ENCODE measurements around the gene CYP4V2.

DNA sequence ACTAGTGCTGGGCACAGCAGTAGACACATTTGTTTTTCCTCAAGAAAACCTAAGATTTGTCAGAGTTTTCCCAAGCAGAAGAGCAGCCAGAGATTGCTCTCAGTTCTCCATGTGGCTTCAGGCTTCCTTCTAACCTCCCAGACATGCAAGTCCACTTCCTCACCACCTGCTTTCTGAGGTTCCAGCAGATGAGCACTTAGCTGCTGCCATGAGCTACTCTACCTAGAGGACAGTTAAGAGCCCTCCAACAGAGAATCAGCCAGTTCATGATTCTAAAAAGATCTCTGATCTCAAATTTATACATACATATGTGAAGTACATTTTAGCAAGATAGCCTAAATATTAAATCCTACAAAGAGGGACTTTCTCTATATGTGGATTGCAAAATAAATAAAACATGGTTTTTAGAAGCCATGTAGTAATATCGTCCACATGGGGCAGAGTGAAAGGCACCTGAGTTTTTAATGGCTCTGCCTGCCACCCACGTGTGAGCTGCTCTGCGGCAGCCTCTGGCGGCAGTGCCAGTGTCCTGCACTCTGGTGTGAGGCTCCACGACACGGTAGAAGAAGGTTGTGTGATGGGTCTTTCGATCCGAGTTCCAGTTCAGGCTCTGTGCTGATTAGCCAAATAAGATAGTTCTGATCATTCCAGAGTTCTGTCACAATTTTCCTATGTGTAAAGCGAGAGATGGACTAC is 10.3 kb downstream of the CYP4V2 start:
- TF ChIP-seq POLR2A (IDR thresholded peaks at IDR 0.05) (no peak), POLR2AphosphoS5 (IDR thresholded peaks at IDR 0.05) (no peak)
- TF ChIP-seq, protein P1, sequence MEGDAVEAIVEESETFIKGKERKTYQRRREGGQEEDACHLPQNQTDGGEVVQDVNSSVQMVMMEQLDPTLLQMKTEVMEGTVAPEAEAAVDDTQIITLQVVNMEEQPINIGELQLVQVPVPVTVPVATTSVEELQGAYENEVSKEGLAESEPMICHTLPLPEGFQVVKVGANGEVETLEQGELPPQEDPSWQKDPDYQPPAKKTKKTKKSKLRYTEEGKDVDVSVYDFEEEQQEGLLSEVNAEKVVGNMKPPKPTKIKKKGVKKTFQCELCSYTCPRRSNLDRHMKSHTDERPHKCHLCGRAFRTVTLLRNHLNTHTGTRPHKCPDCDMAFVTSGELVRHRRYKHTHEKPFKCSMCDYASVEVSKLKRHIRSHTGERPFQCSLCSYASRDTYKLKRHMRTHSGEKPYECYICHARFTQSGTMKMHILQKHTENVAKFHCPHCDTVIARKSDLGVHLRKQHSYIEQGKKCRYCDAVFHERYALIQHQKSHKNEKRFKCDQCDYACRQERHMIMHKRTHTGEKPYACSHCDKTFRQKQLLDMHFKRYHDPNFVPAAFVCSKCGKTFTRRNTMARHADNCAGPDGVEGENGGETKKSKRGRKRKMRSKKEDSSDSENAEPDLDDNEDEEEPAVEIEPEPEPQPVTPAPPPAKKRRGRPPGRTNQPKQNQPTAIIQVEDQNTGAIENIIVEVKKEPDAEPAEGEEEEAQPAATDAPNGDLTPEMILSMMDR (IDR thresholded peaks at IDR 0.05), result peak; percentile 47 to 59 (median 54)
